Skin of body (tissue), 2 donors: ENCODE results near the gene H1-8. TPM values are rescaled to one million over a fixed set of nuclear protein-coding genes. Genes with fewer than 3 reads are reported as not detected.

ENCODE experiments used
- DNase-seq: peaks from one replicate; lab custom pipeline; 2025; lab: John Stamatoyannopoulos, UW
- total RNA-seq: library from RNA; depleted of rRNA; stranded (reverse); fragments of >200 nt; gene quantifications from one replicate; pipeline ENCODE4 v1.2.3, GENCODE V29; 2014

Gene H1-8
- total RNA-seq, 1 donor from 2014 or later, result not detected

GRCh38 chr3:129571605-129572547 is 28.9 kb downstream of the H1-8 start:
- no peak for DNase-seq

- DNase-seq, result no peak
These were observed 29.6 kb downstream of the H1-8 start for GRCh38 chr3:129572603-129573002.

GRCh38 chr3:129573493-129573892 is 30.5 kb downstream of the H1-8 start:
- no peak for DNase-seq

GRCh38 chr3:129574206-129574605 is 31.2 kb downstream of the H1-8 start:
- DNase-seq, result no peak

- DNase-seq, result no peak
These were observed 32.4 kb downstream of the H1-8 start for GRCh38 chr3:129575233-129575996.

GRCh38 chr3:129575997-129576384 is 33.0 kb downstream of the H1-8 start:
- no peak for DNase-seq

- no peak for DNase-seq
These were observed 33.8 kb downstream of the H1-8 start for GRCh38 chr3:129576514-129577352.

- peak; percentile 87 for DNase-seq
These were observed 34.4 kb downstream of the H1-8 start for GRCh38 chr3:129577366-129577765.

- DNase-seq, result no peak
These were observed 35.2 kb downstream of the H1-8 start for GRCh38 chr3:129577925-129578786.

GRCh38 chr3:129579991-129580390 is 37.0 kb downstream of the H1-8 start:
- no peak for DNase-seq

- no peak for DNase-seq
These were observed 38.6 kb downstream of the H1-8 start for GRCh38 chr3:129581623-129582022.

- DNase-seq, result no peak
These were observed 39.8 kb downstream of the H1-8 start for GRCh38 chr3:129582799-129583198.

- DNase-seq, result no peak
These were observed 40.3 kb downstream of the H1-8 start for GRCh38 chr3:129583289-129583688.

GRCh38 chr3:129584631-129585030 is 41.7 kb downstream of the H1-8 start:
- DNase-seq, result no peak

- DNase-seq, result no peak
These were observed 43.1 kb downstream of the H1-8 start for GRCh38 chr3:129585949-129586657.

GRCh38 chr3:129586746-129587430 is 43.9 kb downstream of the H1-8 start:
- no peak for DNase-seq

- DNase-seq, result no peak
These were observed 44.7 kb downstream of the H1-8 start for GRCh38 chr3:129587566-129588210.

GRCh38 chr3:129590215-129590614 is 47.2 kb downstream of the H1-8 start:
- DNase-seq, result no peak

GRCh38 chr3:129591932-129592331 is 49.0 kb downstream of the H1-8 start:
- no peak for DNase-seq
